GM12878 (cell line): Measurements from ENCODE around the gene PIK3R5. TPM values are rescaled to one million over a fixed set of nuclear protein-coding genes. Genes with fewer than 3 reads are reported as not detected.

Experiments
- ATAC-seq: fragments of 200-7000 bp; cut with Tn5 transposase; 3 replicates; pipeline ENCODE4 v1.9.1; 2020; ENCODE audit warnings: mild to moderate bottlenecking, moderate library complexity
- BruUV-seq: library from RNA; stranded (reverse); fragments of 400-500 nt; replicated peaks from 2 replicates; lab custom pipeline; 2021; lab: Mats Ljungman, UMichigan
- CTCF ChIA-PET: fragments of 300-600 bp; sonication (Branson Sonifier 250); formaldehyde crosslinking; extraction: SDS; loops from one replicate; lab custom pipeline; 2021; ENCODE audit warnings: inconsistent platforms; lab: Yijun Ruan, JAX
- POLR2A ChIA-PET: fragments of 350-600 bp; formaldehyde crosslinking; extraction: SDS; loops from one replicate; lab custom pipeline; 2021; ENCODE audit warnings: inconsistent platforms; lab: Charles Lee
- RAD21 ChIA-PET: fragments of 300-600 bp; sonication (Branson Sonifier 250); formaldehyde crosslinking; loops from one replicate; lab custom pipeline; 2023; ENCODE audit warnings: antibody characterized with exemption; ENCODE audit not compliant: unreplicated experiment; lab: Charles Lee
- SMC1A ChIA-PET: fragments of 300-600 bp; sonication (Branson Sonifier 250); formaldehyde crosslinking; loops from one replicate; lab custom pipeline; 2023; ENCODE audit not compliant: unreplicated experiment, uncharacterized antibody; lab: Charles Lee
- DNase-seq: peaks from one replicate; pipeline ENCODE4 v3.0.0-alpha.2; 2011; ENCODE audit warnings: low read depth, low spot score
- FAIRE-seq: peaks from 3 replicates; lab custom pipeline; 2011; peaks lifted over from hg19 to GRCh38; lab: Jason Lieb, UNC
- H2AFZ ChIP-seq: 2 replicates; pipeline ENCODE4 v1.6.0; 2011; ENCODE audit warnings: low read depth, low read length, control low read depth; ENCODE audit not compliant: control insufficient read depth
- H3K27ac ChIP-seq: 2 replicates; pipeline ENCODE4 v1.5.1; 2011; ENCODE audit warnings: control low read depth; ENCODE audit not compliant: control insufficient read depth, insufficient read depth
- H3K27me3 ChIP-seq, 2 experiments: replicated peaks in 1 of 2; 2 replicates each; pipeline versions ENCODE4 v1.6.0 to v1.6.1; 2011; ENCODE audit warnings: low read length in 1 of 2; ENCODE audit not compliant: control insufficient read depth in 2 of 2, insufficient read depth in 2 of 2
- H3K36me3 ChIP-seq, 2 experiments: 2 replicates each; pipeline ENCODE4 v1.5.1; 2011; ENCODE audit warnings: low read length in 1 of 2; ENCODE audit not compliant: control insufficient read depth in 2 of 2, insufficient read depth in 2 of 2
- H3K4me1 ChIP-seq: 2 replicates; pipeline ENCODE4 v1.6.1; 2011; ENCODE audit warnings: mild to moderate bottlenecking, low read length, moderate library complexity, mixed read lengths; ENCODE audit not compliant: control insufficient read depth, insufficient read depth
- H3K4me2 ChIP-seq: 2 replicates; pipeline ENCODE4 v1.6.0; 2011; ENCODE audit warnings: control low read depth; ENCODE audit not compliant: control insufficient read depth, insufficient read depth
- H3K4me3 ChIP-seq: fragments of 200-600 bp; sonication (generic); 2 replicates; pipeline ENCODE4 v1.5.1; 2016
- H3K79me2 ChIP-seq: 2 replicates; pipeline ENCODE4 v1.6.0; 2011; ENCODE audit warnings: low read length; ENCODE audit not compliant: control insufficient read depth, insufficient read depth
- H3K9ac ChIP-seq: 2 replicates; pipeline ENCODE4 v1.8.0; 2011; ENCODE audit warnings: low read length, control low read depth, mixed read lengths; ENCODE audit not compliant: control insufficient read depth, insufficient read depth
- H3K9me3 ChIP-seq: replicated peaks from 3 replicates; pipeline ENCODE4 v1.5.1; 2011; ENCODE audit warnings: mild to moderate bottlenecking, low read length; ENCODE audit not compliant: control insufficient read depth, insufficient read depth
- H4K20me1 ChIP-seq: 2 replicates; pipeline ENCODE4 v1.6.0; 2011; ENCODE audit not compliant: control insufficient read depth, insufficient read depth
- POLR2A ChIP-seq: IDR thresholded peaks from 2 replicates; pipeline ENCODE4 v1.6.1; 2011; ENCODE audit warnings: low read depth, mild to moderate bottlenecking, low read length
- WGBS: methylation state at CpG from one replicate; pipeline ENCODE4 v1.1.6; 2016; ENCODE audit warnings: low lambda C conversion rate; ENCODE audit not compliant: insufficient replicate concordance, insufficient coverage; ENCODE audit errors: missing lambda C conversion rate; 5-methylcytosine and 5-hydroxymethylcytosine counted together
- in situ Hi-C: fragments of 300-500 bp; cut with MboI; formaldehyde crosslinking; loops from 9 replicates; pipeline ENCODE4 v1.14.3; 2018; ENCODE audit warnings: mixed read lengths
- intact Hi-C: fragments of 100-400 bp; cut with micrococcal nuclease; formaldehyde crosslinking; loops from one replicate; pipeline ENCODE4 v1.14.2; 2022; ENCODE audit not compliant: unreplicated experiment
- polyA plus RNA-seq, 11 experiments: library from polyadenylated mRNA; depleted of rRNA in 4 of 11; unstranded in 6 of 11; stranded (reverse) in 5 of 11; fragments of >200 nt; fragmentation: Nextera tagmentation in 4 of 11; fragmentation: Illumina TruSeq in 1 of 11; extraction: Ambion mirVana in 4 of 11; extraction: Trizol in 1 of 11; gene quantifications; 1 replicate in 1 of 11; 2 replicates in 10 of 11; pipeline versions ENCODE4 v1.2.1 to v1.2.3, GENCODE V29; 2011 to 2016; ENCODE audit warnings: inconsistent platforms in 2 of 11, missing spikeins in 2 of 11, low read depth in 1 of 11
- total RNA-seq, 4 experiments: library from RNA; depleted of rRNA in 3 of 4; stranded (reverse); fragments of >200 nt in 3 of 4; fragmentation: Illumina TruSeq in 1 of 4; extraction: Trizol in 1 of 4; gene quantifications; 2 replicates each; pipeline versions ENCODE4 v1.2.1 to v1.2.3, GENCODE V29; 2013 to 2021
- TF ChIP-seq, protein P1 (sequence below): fragments of 450-650 bp; conservative IDR thresholded peaks from 2 replicates; pipeline ENCODE4 v1.6.1; 2017; ENCODE audit warnings: mild to moderate bottlenecking, moderate library complexity

Gene PIK3R5
- total and polyA plus RNA-seq, 10 of the 15 experiments (the other 5 are each of a cell fraction or from before 2014, with no cell fraction given), result 9.5 to 50.8 (median 35.5) TPM

DNA sequence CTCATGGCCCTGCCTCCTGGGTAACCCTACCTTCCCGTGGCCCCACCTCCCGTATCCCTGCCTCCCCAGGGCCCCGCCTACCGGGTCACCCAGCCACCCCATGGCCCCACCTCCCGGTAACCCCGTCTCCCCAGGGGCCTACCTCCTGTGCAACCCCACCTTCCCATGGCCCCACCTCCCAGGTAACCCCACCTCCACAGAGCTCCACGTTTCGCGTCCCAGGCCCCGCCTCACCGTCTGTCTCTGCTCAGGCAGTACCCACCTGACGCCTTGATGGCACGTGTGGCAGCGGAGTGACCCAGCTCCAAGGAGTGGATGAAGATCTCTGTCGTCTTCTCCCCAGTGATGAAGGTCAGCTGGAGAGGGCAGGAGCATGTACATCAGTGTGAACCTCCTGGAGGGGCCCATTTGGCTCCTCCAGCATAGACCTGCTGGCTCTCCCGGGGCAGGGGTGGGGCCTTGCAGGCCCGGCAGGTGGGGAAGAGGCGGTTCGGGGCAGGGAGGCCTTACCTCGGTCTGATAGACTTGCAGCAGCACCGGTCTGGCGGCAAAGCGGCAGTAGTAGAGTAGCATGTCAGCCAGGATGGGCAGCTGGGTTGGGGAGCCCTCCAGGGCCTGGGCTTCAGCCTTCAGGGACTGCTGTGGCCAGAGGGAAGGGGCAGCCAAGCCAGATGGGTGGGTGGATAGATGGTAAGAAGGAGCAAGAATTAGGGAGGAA is 79.4 kb downstream of the PIK3R5 start:
- no peaks in the 10 kb centered on the region for H4K20me1 ChIP-seq
- RAD21 ChIA-PET, result interaction anchor here (1.3 to 1.4 kb wide), 2 partner anchors 9 to 140 kb away, joined by 3 read pairs; no protein-coding TSS in a partner anchor
- FAIRE-seq, result no peak

More for the DNA sequence above, 79.4 kb downstream of the PIK3R5 start:
- Histone ChIP-seq H3K79me2 (no peaks in the 10 kb centered on the region), H2AFZ (no peak overlapping the region), H3K9me3 (no peaks in the 10 kb centered on the region; the same call in 2 of the 3 replicates), H3K27ac (no peak overlapping the region), H3K4me2 (no peak overlapping the region), H3K36me3 (peaks cover 33 to 65% of the 10 kb centered on the region in 2 experiments; a peak in 3 of 4 replicates), H3K4me1 (no peaks in the 10 kb centered on the region), H3K27me3 (no peaks in the 10 kb centered on the region), H3K4me3 (no peak overlapping the region), H3K9ac (no peak overlapping the region)
- ATAC-seq (no peak), DNase-seq (no peak)
- intact Hi-C loops (no loop called here), in situ Hi-C loops (no loop called here)
- 99% methylated on average over 18 of the region's 23 CpGs for WGBS
- POLR2A ChIA-PET, result interaction anchor here (0.7 kb wide), 1 partner anchor 9 kb away, joined by 3 read pairs; no protein-coding TSS in a partner anchor
- TF ChIP-seq POLR2A, result 0 out of 2 replicates have a peak, but pooled peaks have one; percentile 3
- TF ChIP-seq, protein P1, sequence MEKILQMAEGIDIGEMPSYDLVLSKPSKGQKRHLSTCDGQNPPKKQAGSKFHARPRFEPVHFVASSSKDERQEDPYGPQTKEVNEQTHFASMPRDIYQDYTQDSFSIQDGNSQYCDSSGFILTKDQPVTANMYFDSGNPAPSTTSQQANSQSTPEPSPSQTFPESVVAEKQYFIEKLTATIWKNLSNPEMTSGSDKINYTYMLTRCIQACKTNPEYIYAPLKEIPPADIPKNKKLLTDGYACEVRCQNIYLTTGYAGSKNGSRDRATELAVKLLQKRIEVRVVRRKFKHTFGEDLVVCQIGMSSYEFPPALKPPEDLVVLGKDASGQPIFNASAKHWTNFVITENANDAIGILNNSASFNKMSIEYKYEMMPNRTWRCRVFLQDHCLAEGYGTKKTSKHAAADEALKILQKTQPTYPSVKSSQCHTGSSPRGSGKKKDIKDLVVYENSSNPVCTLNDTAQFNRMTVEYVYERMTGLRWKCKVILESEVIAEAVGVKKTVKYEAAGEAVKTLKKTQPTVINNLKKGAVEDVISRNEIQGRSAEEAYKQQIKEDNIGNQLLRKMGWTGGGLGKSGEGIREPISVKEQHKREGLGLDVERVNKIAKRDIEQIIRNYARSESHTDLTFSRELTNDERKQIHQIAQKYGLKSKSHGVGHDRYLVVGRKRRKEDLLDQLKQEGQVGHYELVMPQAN, result no peak
- SMC1A ChIA-PET, result interaction anchor here (1.8 kb wide), 1 partner anchor 21 kb away, joined by 5 read pairs; no protein-coding TSS in a partner anchor
- CTCF ChIA-PET, result no interaction called here
- no TSS peak for BruUV-seq
